ENCODE measurements around the gene CCSER2. TPM values are rescaled to one million over a fixed set of nuclear protein-coding genes. Genes with fewer than 3 reads are reported as not detected.

The CCSER2 gene
- total RNA-seq, 1 donor from 2014 or later, result 18.5 TPM

- Histone ChIP-seq H3K4me3 (no peak overlapping the region), H3K4me1 (peaks cover 0 to 11% of the 10 kb centered on the region in 2 donors), H3K36me3 (peaks cover 0 to 14% of the 10 kb centered on the region in 2 donors), H3K27ac (no peak overlapping the region), H3K27me3 (no peaks in the 10 kb centered on the region), H3K9me3 (no peaks in the 10 kb centered on the region)
- TF ChIP-seq, protein P1, sequence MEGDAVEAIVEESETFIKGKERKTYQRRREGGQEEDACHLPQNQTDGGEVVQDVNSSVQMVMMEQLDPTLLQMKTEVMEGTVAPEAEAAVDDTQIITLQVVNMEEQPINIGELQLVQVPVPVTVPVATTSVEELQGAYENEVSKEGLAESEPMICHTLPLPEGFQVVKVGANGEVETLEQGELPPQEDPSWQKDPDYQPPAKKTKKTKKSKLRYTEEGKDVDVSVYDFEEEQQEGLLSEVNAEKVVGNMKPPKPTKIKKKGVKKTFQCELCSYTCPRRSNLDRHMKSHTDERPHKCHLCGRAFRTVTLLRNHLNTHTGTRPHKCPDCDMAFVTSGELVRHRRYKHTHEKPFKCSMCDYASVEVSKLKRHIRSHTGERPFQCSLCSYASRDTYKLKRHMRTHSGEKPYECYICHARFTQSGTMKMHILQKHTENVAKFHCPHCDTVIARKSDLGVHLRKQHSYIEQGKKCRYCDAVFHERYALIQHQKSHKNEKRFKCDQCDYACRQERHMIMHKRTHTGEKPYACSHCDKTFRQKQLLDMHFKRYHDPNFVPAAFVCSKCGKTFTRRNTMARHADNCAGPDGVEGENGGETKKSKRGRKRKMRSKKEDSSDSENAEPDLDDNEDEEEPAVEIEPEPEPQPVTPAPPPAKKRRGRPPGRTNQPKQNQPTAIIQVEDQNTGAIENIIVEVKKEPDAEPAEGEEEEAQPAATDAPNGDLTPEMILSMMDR (IDR thresholded peaks at IDR 0.05), result no peak
- no peak for DNase-seq (ENCODE audit: low spot score in 2 of 2)
- intact Hi-C loops (cut with DNase I), result no loop called here
Observed at GRCh38 chr10:84367256-84367655, 38.9 kb downstream of the CCSER2 start.

DNA sequence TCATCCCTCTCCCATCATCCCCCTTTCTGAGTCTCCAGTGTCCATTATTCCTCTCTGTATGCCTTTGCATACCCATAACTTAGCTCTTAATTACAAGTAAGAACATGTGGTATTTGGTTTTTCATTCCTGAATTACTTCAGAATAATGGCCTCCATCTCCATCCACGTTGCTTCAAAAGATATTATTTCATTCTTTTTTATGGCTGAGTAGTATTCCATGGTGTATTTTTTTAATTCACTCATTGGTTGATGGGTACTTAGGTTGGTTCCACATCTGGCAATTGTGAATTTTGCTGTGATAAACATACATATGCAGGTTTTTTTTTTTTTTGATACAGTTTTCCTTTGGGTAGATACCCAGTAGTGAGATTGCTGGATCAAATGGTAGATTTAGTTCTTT lies 40.4 kb downstream of the CCSER2 start:
- no peak overlapping the region for H3K4me3 ChIP-seq
- DNase-seq (ENCODE audit: low spot score in 2 of 2), result no peak

GRCh38 chr10:84370283-84370682 lies 41.9 kb downstream of the CCSER2 start:
- Histone ChIP-seq H3K36me3 (peaks cover 0 to 24% of the 10 kb centered on the region in 2 donors), H3K27me3 (no peaks in the 10 kb centered on the region), H3K4me1 (peaks cover 0 to 3% of the 10 kb centered on the region in 2 donors), H3K4me3 (no peak overlapping the region), H3K9me3 (no peaks in the 10 kb centered on the region), H3K27ac (no peak overlapping the region)
- DNase-seq (ENCODE audit: low spot score in 2 of 2), result no peak
- intact Hi-C loops (cut with DNase I), result no loop called here
- TF ChIP-seq, protein P1 (IDR thresholded peaks at IDR 0.05), result no peak

More for the DNA sequence above, 40.4 kb downstream of the CCSER2 start:
- H3K27ac ChIP-seq, result no peak overlapping the region
- no peaks in the 10 kb centered on the region for H3K27me3 ChIP-seq
- H3K9me3 ChIP-seq, result no peaks in the 10 kb centered on the region
- peaks cover 0 to 18% of the 10 kb centered on the region in 2 donors for H3K36me3 ChIP-seq
- peaks cover 0 to 7% of the 10 kb centered on the region in 2 donors for H3K4me1 ChIP-seq
- TF ChIP-seq, protein P1 (IDR thresholded peaks at IDR 0.05), result no peak
- intact Hi-C loops (cut with DNase I), result no loop called here

GRCh38 chr10:84371944-84372343 lies 43.6 kb downstream of the CCSER2 start:
- intact Hi-C loops (cut with DNase I), result no loop called here
- no peak overlapping the region for H3K27ac ChIP-seq
- no peaks in the 10 kb centered on the region for H3K9me3 ChIP-seq
- TF ChIP-seq, protein P1 (IDR thresholded peaks at IDR 0.05), result no peak
- no peak for DNase-seq (ENCODE audit: low spot score in 2 of 2)
- H3K36me3 ChIP-seq, result peaks cover 0 to 24% of the 10 kb centered on the region in 2 donors
- no peak overlapping the region for H3K4me3 ChIP-seq
- no peaks in the 10 kb centered on the region for H3K27me3 ChIP-seq
- H3K4me1 ChIP-seq, result no peaks in the 10 kb centered on the region

DNA sequence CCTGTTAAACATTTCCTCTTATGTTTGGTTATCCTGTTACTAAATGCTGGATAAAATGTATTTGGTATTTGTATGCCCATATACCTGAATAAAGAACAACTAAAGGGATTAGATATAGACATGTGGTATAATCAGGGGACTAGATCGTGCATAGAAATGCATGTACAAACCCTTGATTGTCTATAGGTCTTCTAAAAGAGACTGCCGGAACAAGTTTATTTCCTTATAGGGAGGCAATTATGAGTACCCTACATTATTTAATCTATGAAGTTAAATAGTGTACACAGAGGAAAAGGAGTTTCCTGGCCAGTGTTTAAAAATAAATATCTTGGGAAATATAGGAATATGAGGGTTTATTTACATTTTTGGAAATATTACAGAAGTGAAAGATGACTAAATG lies 44.6 kb downstream of the CCSER2 start:
- Histone ChIP-seq H3K4me3 (no peak overlapping the region), H3K27ac (no peak overlapping the region), H3K36me3 (peaks cover 0 to 24% of the 10 kb centered on the region in 2 donors), H3K9me3 (no peaks in the 10 kb centered on the region), H3K27me3 (no peaks in the 10 kb centered on the region), H3K4me1 (no peaks in the 10 kb centered on the region)
- TF ChIP-seq, protein P1 (IDR thresholded peaks at IDR 0.05), result no peak
- no peak for DNase-seq (ENCODE audit: low spot score in 2 of 2)
- intact Hi-C loops (cut with DNase I), result no loop called here

- intact Hi-C loops (cut with DNase I), result no loop called here
- no peak for DNase-seq (ENCODE audit: low spot score in 2 of 2)
- TF ChIP-seq, protein P1 (IDR thresholded peaks at IDR 0.05), result no peak
- Histone ChIP-seq H3K27ac (no peak overlapping the region), H3K27me3 (no peaks in the 10 kb centered on the region), H3K9me3 (no peaks in the 10 kb centered on the region), H3K4me1 (no peaks in the 10 kb centered on the region), H3K36me3 (peaks cover 0 to 24% of the 10 kb centered on the region in 2 donors), H3K4me3 (no peak overlapping the region)
Observed at GRCh38 chr10:84374455-84374854, 46.1 kb downstream of the CCSER2 start.
